Measurements from ENCODE around the gene BCL2L1.
"Not testable (repeated sequence)": the region's sequence is repeated elsewhere in the genome, so short reads cannot be mapped to it uniquely, and the experiment has no call there.

BCL2L1 gene

DNA sequence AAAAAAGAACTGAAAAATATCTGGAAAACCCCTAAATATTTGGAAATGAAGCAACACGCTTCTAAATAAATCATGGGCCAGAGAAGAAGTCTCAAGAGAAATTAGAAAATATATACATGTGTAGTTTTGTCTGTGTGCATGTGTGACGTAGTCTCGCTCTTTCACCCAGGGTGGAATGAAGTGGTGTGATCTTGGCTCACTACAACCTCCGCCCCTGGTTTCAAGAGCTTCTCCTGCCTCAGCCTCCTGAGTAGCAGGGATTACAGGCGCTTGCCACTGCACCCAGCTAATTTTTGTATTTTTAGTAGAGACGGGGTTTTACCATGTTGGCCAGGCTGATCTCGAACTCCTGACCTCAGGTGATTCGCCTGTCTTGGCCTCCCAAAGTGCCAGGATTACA, 96.1 kb downstream of the BCL2L1 start:
- H3K27ac ChIP-seq; DNase-seq (ENCODE audit: low read depth, low spot score): not testable (repeated sequence)

DNA sequence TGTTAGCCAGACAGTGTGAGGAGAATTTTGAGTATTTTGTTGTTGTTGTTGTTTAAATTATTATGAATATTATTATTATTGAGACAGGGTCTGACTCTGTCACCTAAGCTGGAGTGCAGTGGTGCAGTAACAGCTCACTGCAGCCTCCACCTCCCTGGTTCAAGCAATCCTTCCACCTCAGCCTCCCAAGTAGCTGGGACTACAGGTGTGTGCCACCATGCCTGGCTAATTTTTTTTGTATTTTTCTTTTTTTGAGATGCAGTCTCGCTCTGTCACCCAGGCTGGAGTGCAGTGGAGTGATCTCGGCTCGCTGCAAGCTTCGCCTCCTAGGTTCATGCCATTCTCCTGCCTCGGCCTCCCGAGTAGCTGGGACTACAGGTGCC, 99.6 kb downstream of the BCL2L1 start:
- H3K27ac ChIP-seq; DNase-seq (ENCODE audit: low read depth, low spot score): not testable (repeated sequence)

DNA sequence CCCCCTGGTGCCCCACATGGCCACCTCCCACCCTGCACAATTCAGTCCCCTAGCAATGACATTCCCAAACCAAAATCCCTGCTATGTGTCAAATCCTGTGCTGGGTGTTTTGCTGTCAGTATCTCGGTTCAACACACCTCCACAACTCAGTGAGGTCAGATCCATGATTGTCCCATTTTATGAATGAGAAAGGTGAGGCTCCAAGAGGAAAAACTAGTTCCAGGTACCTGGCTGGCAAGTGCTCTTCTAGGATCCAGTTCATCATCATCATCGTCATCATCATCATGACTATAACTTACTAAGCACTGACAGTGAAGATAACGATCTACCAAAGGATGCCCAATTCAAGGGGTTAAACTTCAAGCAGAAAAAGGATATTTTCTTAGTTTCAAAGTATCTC, 102.4 kb downstream of the BCL2L1 start:
- no peak for DNase-seq (ENCODE audit: low read depth, low spot score)
- H3K27ac ChIP-seq = no peak overlapping the region

DNA sequence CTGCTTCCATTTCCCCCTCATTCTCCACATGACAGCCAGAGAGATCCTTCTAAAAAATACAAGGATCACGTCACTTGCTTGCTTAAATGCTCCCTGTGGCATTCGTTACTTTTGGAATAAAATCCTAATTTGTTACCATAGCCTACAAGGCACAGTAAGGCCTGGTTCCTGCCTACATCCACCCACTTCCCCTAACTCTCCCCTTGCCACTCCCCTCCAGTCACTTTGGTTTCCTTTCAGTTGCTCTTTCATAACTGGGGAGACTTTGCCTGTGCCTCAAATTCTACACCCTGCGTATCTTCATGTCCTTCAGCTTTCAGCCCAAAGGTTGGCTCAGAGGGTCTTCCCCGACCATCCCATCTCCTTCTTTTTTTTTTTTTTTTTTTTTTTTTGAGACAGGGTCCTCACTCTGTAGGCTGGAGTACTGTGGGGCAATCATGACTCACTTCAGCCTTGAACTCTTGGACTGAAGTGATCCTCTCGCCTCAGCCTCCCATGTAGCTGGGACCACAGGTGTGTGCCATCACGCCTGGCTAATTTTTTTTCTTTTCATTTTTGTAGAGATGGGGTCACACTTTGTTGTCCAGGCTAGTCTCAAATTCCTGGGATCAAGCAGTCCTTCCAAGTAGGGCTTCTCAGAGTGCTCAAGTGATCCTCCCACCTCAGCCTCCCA, 105.1 kb downstream of the BCL2L1 start:
- no peak for DNase-seq (ENCODE audit: low read depth, low spot score)
- no peak overlapping the region for H3K27ac ChIP-seq

DNA sequence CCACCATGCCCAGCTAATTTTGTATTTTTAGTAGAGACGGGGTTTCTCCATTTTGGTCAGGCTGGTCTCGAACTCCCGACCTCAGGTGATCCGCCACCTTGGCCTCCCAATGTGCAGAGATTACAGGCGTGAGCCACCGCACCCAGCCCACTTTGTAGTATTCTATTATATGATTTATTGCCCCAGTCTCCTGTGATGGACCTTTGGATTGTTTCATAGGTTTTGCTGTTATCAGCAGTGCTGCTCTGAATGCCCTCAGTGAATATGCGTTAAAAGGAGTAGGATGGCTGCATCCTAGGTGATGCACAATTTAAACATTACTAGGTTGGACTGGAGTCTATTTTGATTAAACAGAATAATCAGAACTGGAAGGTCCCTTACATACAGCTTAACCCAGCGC, 107.3 kb downstream of the BCL2L1 start:
- H3K27ac ChIP-seq = no peak overlapping the region
- DNase-seq (ENCODE audit: low read depth, low spot score) = no peak

All from epithelial cell of prostate (primary cell).